Measurements from ENCODE around the gene REXO4. TPM values are rescaled to one million over a fixed set of nuclear protein-coding genes. Genes with fewer than 3 reads are reported as not detected.

The REXO4 gene
- polyA plus RNA-seq, 1 of the 3 experiments (the other 2 are of a cell fraction), result 37.3 TPM

DNA sequence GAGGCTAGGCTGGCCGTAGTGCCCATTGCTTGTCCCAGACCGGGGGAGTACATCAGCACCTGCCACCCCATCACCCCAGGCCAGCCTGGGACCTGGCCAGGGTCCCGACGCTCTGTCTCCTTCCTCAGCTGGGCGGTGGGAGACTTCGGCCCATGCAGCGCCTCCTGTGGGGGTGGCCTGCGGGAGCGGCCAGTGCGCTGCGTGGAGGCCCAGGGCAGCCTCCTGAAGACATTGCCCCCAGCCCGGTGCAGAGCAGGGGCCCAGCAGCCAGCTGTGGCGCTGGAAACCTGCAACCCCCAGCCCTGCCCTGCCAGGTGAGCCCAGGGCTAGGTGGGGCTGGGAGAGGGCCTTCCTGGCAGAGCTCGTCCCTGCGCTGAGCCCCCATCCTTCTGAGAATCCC, 25.4 kb upstream of the REXO4 start:
- H2AFZ ChIP-seq (ENCODE audit: low read depth), result no peak overlapping the region
- no peaks in the 10 kb centered on the region for H4K20me1 ChIP-seq (ENCODE audit: insufficient read depth)
- no peaks in the 10 kb centered on the region for H3K79me2 ChIP-seq (ENCODE audit: insufficient read depth)
- no peaks in the 10 kb centered on the region for H3F3A ChIP-seq (replicated peaks; ENCODE audit: insufficient read depth)
- H3K9ac ChIP-seq, result no peak overlapping the region
- ChIA-PET CTCF (interaction anchor here (1.3 kb wide), 1 partner anchor 12 kb away, joined by 4 read pairs; no protein-coding TSS in a partner anchor), POLR2A (no interaction called here)
- no peaks in the 10 kb centered on the region for H3K27me3 ChIP-seq (ENCODE audit: insufficient read depth)
- 95% methylated on average over 4 of the region's 15 CpGs for WGBS (ENCODE audit: low lambda C conversion rate)
- no peaks in the 10 kb centered on the region for H3K36me3 ChIP-seq (replicated peaks in 1 of 2; ENCODE audit: control insufficient read depth in 1 of 2, insufficient read depth in 2 of 2, low read length in 1 of 2)
- no peak overlapping the region for H3K4me2 ChIP-seq
- no peak for DNase-seq
- TF ChIP-seq SMC3 (IDR thresholded peaks at IDR 0.05; ENCODE audit: low read depth, low read length), result no peak
- no peak for TF ChIP-seq FOXJ3 (CRISPR knock-in tag; IDR thresholded peaks at IDR 0.05)
- TF ChIP-seq, protein P1, sequence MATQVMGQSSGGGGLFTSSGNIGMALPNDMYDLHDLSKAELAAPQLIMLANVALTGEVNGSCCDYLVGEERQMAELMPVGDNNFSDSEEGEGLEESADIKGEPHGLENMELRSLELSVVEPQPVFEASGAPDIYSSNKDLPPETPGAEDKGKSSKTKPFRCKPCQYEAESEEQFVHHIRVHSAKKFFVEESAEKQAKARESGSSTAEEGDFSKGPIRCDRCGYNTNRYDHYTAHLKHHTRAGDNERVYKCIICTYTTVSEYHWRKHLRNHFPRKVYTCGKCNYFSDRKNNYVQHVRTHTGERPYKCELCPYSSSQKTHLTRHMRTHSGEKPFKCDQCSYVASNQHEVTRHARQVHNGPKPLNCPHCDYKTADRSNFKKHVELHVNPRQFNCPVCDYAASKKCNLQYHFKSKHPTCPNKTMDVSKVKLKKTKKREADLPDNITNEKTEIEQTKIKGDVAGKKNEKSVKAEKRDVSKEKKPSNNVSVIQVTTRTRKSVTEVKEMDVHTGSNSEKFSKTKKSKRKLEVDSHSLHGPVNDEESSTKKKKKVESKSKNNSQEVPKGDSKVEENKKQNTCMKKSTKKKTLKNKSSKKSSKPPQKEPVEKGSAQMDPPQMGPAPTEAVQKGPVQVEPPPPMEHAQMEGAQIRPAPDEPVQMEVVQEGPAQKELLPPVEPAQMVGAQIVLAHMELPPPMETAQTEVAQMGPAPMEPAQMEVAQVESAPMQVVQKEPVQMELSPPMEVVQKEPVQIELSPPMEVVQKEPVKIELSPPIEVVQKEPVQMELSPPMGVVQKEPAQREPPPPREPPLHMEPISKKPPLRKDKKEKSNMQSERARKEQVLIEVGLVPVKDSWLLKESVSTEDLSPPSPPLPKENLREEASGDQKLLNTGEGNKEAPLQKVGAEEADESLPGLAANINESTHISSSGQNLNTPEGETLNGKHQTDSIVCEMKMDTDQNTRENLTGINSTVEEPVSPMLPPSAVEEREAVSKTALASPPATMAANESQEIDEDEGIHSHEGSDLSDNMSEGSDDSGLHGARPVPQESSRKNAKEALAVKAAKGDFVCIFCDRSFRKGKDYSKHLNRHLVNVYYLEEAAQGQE (IDR thresholded peaks at IDR 0.05; ENCODE audit: low read depth, low read length), result no peak
- no peak for TF ChIP-seq NFIC (IDR thresholded peaks at IDR 0.05; ENCODE audit: borderline replicate concordance)
- TF ChIP-seq, protein P2, sequence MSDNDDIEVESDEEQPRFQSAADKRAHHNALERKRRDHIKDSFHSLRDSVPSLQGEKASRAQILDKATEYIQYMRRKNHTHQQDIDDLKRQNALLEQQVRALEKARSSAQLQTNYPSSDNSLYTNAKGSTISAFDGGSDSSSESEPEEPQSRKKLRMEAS (IDR thresholded peaks at IDR 0.05; ENCODE audit: low read depth), result no peak
- TF ChIP-seq TCF12 (IDR thresholded peaks at IDR 0.05), result no peak
- TF ChIP-seq, protein P3, sequence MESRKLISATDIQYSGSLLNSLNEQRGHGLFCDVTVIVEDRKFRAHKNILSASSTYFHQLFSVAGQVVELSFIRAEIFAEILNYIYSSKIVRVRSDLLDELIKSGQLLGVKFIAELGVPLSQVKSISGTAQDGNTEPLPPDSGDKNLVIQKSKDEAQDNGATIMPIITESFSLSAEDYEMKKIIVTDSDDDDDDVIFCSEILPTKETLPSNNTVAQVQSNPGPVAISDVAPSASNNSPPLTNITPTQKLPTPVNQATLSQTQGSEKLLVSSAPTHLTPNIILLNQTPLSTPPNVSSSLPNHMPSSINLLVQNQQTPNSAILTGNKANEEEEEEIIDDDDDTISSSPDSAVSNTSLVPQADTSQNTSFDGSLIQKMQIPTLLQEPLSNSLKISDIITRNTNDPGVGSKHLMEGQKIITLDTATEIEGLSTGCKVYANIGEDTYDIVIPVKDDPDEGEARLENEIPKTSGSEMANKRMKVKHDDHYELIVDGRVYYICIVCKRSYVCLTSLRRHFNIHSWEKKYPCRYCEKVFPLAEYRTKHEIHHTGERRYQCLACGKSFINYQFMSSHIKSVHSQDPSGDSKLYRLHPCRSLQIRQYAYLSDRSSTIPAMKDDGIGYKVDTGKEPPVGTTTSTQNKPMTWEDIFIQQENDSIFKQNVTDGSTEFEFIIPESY (IDR thresholded peaks at IDR 0.05; ENCODE audit: borderline replicate concordance, low read depth), result no peak
- TF ChIP-seq CHD2 (IDR thresholded peaks at IDR 0.05; ENCODE audit: low read length, partially characterized antibody), result no peak
- TF ChIP-seq POLR2AphosphoS5 (IDR thresholded peaks at IDR 0.05; ENCODE audit: low read depth, low read length), result no peak
- TF ChIP-seq FOXM1 (IDR thresholded peaks at IDR 0.05; ENCODE audit: low read depth), result no peak
- no peak for TF ChIP-seq RFX5 (IDR thresholded peaks at IDR 0.05; ENCODE audit: low read length)
- TF ChIP-seq EZH2phosphoT487 (IDR thresholded peaks at IDR 0.05; ENCODE audit: borderline replicate concordance, low read depth), result no peak
- TF ChIP-seq YY1 (IDR thresholded peaks at IDR 0.05; ENCODE audit: low read depth), result no peak
- no peak for TF ChIP-seq EP300 (IDR thresholded peaks at IDR 0.05; ENCODE audit: borderline replicate concordance in 1 of 2, low read depth in 1 of 2, low read length in 1 of 2)
- no peak for TF ChIP-seq FOSL2 (IDR thresholded peaks at IDR 0.05; ENCODE audit: borderline replicate concordance, low read depth)
- TF ChIP-seq, protein P4, sequence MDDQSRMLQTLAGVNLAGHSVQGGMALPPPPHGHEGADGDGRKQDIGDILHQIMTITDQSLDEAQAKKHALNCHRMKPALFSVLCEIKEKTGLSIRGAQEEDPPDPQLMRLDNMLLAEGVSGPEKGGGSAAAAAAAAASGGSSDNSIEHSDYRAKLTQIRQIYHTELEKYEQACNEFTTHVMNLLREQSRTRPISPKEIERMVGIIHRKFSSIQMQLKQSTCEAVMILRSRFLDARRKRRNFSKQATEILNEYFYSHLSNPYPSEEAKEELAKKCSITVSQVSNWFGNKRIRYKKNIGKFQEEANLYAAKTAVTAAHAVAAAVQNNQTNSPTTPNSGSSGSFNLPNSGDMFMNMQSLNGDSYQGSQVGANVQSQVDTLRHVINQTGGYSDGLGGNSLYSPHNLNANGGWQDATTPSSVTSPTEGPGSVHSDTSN (IDR thresholded peaks at IDR 0.05), result no peak
- TF ChIP-seq MEF2A (IDR thresholded peaks at IDR 0.05; ENCODE audit: borderline replicate concordance, low read depth), result no peak
- no peaks in the 10 kb centered on the region for H3K9me2 ChIP-seq
- H3K27ac ChIP-seq (ENCODE audit: low read depth in 2 of 2, low read length in 1 of 2), result no peak overlapping the region
- H3K4me1 ChIP-seq (ENCODE audit: control insufficient read depth in 1 of 2, insufficient read depth in 2 of 2, low read depth in 1 of 2, low read length in 1 of 2), result no peaks in the 10 kb centered on the region; a peak in 1 of 4 replicates
- no peaks in the 10 kb centered on the region for H3K9me3 ChIP-seq
- no peak overlapping the region for H3K4me3 ChIP-seq (ENCODE audit: low read depth in 2 of 2, low read length in 1 of 2)
